NCI-H2107 treated with DMSO at 0.1 percent for 48 hours (cell line): Measurements from ENCODE around the gene LATS2.

ENCODE experiments used
- DNase-seq: peaks from one replicate; lab custom pipeline; 2025; ENCODE audit not compliant: unreplicated experiment; lab: John Stamatoyannopoulos, UW

Gene LATS2

GRCh38 chr13:21048901-21049698 is 12.3 kb downstream of the LATS2 start:
- no peak for DNase-seq

- DNase-seq, result no peak
These were observed 13.6 kb downstream of the LATS2 start for GRCh38 chr13:21047591-21048282.

- no peak for DNase-seq
These were observed 14.3 kb downstream of the LATS2 start for GRCh38 chr13:21047087-21047486.

- no peak for DNase-seq
These were observed 15.2 kb downstream of the LATS2 start for GRCh38 chr13:21046203-21046602.

GRCh38 chr13:21045100-21045499 is 16.3 kb downstream of the LATS2 start:
- no peak for DNase-seq

GRCh38 chr13:21043898-21044297 is 17.5 kb downstream of the LATS2 start:
- DNase-seq, result no peak

- no peak for DNase-seq
These were observed 21.1 kb downstream of the LATS2 start for GRCh38 chr13:21040120-21040826.

- DNase-seq, result no peak
These were observed 22.1 kb downstream of the LATS2 start for GRCh38 chr13:21039097-21039800.

GRCh38 chr13:21037656-21038055 is 23.7 kb downstream of the LATS2 start:
- DNase-seq, result no peak

GRCh38 chr13:21035498-21035897 is 25.9 kb downstream of the LATS2 start:
- no peak for DNase-seq

- DNase-seq, result no peak
These were observed 26.7 kb downstream of the LATS2 start for GRCh38 chr13:21034603-21035191.

GRCh38 chr13:21033856-21034602 is 27.4 kb downstream of the LATS2 start:
- no peak for DNase-seq

- DNase-seq, result no peak
These were observed 28.1 kb downstream of the LATS2 start for GRCh38 chr13:21033212-21033840.

GRCh38 chr13:21032656-21033055 is 28.7 kb downstream of the LATS2 start:
- no peak for DNase-seq

- DNase-seq, result no peak
These were observed 29.7 kb downstream of the LATS2 start for GRCh38 chr13:21031594-21032275.

GRCh38 chr13:21025539-21025938 is 35.8 kb downstream of the LATS2 start:
- DNase-seq, result no peak

- no peak for DNase-seq
These were observed 39.1 kb downstream of the LATS2 start for GRCh38 chr13:21022056-21022979.

- no peak for DNase-seq
These were observed 40.8 kb downstream of the LATS2 start for GRCh38 chr13:21020581-21020980.
